ENCODE measurements around the gene GDA.

The GDA gene

DNA sequence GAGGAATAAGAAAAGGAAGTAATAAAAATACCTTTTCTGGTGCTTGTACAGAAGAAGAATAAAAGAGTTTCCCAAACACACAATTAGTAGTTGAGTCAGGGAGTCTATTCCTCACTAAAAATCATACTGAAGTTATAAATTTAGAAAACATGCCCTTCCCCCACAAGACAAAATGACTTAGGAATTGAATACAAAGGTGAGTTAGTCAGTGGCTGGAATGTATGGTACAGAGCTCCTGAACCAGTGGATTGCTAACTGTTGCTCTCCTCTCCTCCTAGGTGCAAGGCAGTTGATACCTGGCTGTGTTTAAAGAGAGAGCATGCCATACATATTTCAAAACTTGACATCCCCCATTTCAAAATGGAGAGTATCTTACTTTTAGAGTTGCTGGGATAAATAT lies 1.9 kb downstream of the GDA start:
- DNase-seq, result no peak
- H3K9me2 ChIP-seq (replicated peaks; ENCODE audit: insufficient read depth, low read length), result no peaks in the 10 kb centered on the region
- no peaks in the 10 kb centered on the region for H3K4me1 ChIP-seq (ENCODE audit: low read length)
- no peak overlapping the region for H3K4me3 ChIP-seq (ENCODE audit: low read length)
- H3K79me2 ChIP-seq (ENCODE audit: low read length), result no peaks in the 10 kb centered on the region
- H3K27ac ChIP-seq (ENCODE audit: low read length), result no peak overlapping the region
- TF ChIP-seq EZH2 (optimal IDR thresholded peaks at IDR 0.05; ENCODE audit: low read depth, low read length) (no peak), EZH2phosphoT487 (IDR thresholded peaks at IDR 0.05; ENCODE audit: low read length) (no peak)
- TF ChIP-seq, protein P1, sequence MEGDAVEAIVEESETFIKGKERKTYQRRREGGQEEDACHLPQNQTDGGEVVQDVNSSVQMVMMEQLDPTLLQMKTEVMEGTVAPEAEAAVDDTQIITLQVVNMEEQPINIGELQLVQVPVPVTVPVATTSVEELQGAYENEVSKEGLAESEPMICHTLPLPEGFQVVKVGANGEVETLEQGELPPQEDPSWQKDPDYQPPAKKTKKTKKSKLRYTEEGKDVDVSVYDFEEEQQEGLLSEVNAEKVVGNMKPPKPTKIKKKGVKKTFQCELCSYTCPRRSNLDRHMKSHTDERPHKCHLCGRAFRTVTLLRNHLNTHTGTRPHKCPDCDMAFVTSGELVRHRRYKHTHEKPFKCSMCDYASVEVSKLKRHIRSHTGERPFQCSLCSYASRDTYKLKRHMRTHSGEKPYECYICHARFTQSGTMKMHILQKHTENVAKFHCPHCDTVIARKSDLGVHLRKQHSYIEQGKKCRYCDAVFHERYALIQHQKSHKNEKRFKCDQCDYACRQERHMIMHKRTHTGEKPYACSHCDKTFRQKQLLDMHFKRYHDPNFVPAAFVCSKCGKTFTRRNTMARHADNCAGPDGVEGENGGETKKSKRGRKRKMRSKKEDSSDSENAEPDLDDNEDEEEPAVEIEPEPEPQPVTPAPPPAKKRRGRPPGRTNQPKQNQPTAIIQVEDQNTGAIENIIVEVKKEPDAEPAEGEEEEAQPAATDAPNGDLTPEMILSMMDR (IDR thresholded peaks at IDR 0.05; ENCODE audit: low read length), result no peak
- no peak overlapping the region for H3K9ac ChIP-seq (ENCODE audit: low read length)
- no peaks in the 10 kb centered on the region for H3K9me3 ChIP-seq (replicated peaks; ENCODE audit: insufficient read depth, low read length)
- no peaks in the 10 kb centered on the region for H4K20me1 ChIP-seq (ENCODE audit: insufficient read depth, low read length)
- H3K36me3 ChIP-seq (replicated peaks; ENCODE audit: insufficient read depth, low read length), result no peaks in the 10 kb centered on the region
- no peaks in the 10 kb centered on the region for H3F3A ChIP-seq (ENCODE audit: insufficient read depth, low read length)
- H3K27me3 ChIP-seq (replicated peaks; ENCODE audit: insufficient read depth, low read length), result no peaks in the 10 kb centered on the region
- H3K4me2 ChIP-seq (ENCODE audit: low read depth, low read length), result no peak overlapping the region
- H2AFZ ChIP-seq (ENCODE audit: low read length), result no peak overlapping the region

DNA sequence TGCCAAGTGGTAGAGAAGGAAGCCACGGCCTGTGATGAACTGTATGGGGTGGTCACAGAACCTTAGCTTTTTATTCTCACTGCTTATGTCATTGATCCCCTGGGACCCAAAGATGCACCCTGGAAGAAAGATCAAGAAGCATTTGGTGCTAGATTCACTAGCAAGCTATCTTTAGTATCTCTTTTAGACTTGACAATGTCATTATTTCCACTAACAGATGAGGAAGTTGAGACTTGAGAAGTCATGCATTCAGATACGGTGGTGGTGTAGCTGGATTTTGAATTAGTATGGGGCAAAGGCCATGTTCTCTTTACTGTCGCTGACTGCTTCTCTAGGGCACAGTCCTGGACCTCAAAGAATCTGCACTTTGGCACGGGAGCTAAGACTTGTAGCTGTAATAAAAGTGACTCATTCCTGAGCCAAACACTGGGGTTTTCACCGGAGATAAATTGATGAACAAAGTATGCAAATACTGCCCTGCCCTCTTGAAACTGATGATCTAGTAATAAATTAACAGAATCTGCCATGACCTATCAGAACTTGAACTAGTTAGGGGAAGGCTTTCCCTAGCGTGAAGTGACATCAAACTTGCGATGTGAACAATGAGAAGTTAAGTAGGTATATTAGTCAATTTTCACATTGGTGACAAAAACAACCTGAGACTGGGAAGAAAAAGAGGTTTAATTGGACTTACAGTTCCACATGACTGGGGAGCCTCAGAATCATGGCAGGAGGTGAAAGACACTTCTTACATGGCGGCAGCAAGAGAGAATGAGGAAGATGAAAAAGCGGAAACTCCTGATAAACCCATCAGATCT lies 5.4 kb downstream of the GDA start:
- Histone ChIP-seq H3K79me2 (ENCODE audit: low read length) (no peaks in the 10 kb centered on the region), H3K4me3 (ENCODE audit: low read length) (no peak overlapping the region), H3K9ac (ENCODE audit: low read length) (no peak overlapping the region), H3K36me3 (replicated peaks; ENCODE audit: insufficient read depth, low read length) (no peaks in the 10 kb centered on the region), H3K4me1 (ENCODE audit: low read length) (no peaks in the 10 kb centered on the region), H2AFZ (ENCODE audit: low read length) (no peak overlapping the region), H3F3A (ENCODE audit: insufficient read depth, low read length) (no peaks in the 10 kb centered on the region), H4K20me1 (ENCODE audit: insufficient read depth, low read length) (no peaks in the 10 kb centered on the region), H3K27ac (ENCODE audit: low read length) (no peak overlapping the region), H3K9me2 (replicated peaks; ENCODE audit: insufficient read depth, low read length) (no peaks in the 10 kb centered on the region), H3K27me3 (replicated peaks; ENCODE audit: insufficient read depth, low read length) (no peaks in the 10 kb centered on the region), H3K9me3 (replicated peaks; ENCODE audit: insufficient read depth, low read length) (no peaks in the 10 kb centered on the region), H3K4me2 (ENCODE audit: low read depth, low read length) (no peak overlapping the region)
- no peak for DNase-seq
- TF ChIP-seq EZH2 (optimal IDR thresholded peaks at IDR 0.05; ENCODE audit: low read depth, low read length), result no peak
- TF ChIP-seq, protein P1 (IDR thresholded peaks at IDR 0.05; ENCODE audit: low read length), result no peak
- no peak for TF ChIP-seq EZH2phosphoT487 (IDR thresholded peaks at IDR 0.05; ENCODE audit: low read length)

DNA sequence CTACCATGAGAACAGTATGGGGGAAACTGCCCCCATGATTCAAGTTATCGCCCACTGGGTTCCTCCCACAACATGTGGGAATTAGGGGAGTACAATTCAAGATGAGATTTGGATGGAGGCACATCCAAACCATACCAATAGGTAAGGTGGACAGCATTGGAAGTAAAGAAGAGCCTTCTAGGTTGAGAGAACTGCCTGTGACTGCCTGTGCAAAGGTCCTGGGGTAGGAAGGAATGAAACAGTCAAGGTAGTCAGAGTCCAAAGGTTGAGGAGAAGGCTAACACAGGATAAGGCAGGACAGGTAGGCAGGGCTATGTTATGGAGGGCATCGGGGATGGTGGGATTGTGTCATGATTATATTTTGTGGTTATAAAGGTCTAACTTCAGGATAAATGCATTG lies 6.1 kb downstream of the GDA start:
- no peak for TF ChIP-seq EZH2phosphoT487 (IDR thresholded peaks at IDR 0.05; ENCODE audit: low read length)
- TF ChIP-seq, protein P1 (IDR thresholded peaks at IDR 0.05; ENCODE audit: low read length), result no peak
- TF ChIP-seq EZH2 (optimal IDR thresholded peaks at IDR 0.05; ENCODE audit: low read depth, low read length), result no peak
- no peak for DNase-seq
- no peak overlapping the region for H3K4me3 ChIP-seq (ENCODE audit: low read length)
- H3K4me1 ChIP-seq (ENCODE audit: low read length), result no peaks in the 10 kb centered on the region
- no peaks in the 10 kb centered on the region for H3K36me3 ChIP-seq (replicated peaks; ENCODE audit: insufficient read depth, low read length)
- no peaks in the 10 kb centered on the region for H3K9me2 ChIP-seq (replicated peaks; ENCODE audit: insufficient read depth, low read length)
- no peaks in the 10 kb centered on the region for H4K20me1 ChIP-seq (ENCODE audit: insufficient read depth, low read length)
- no peak overlapping the region for H3K4me2 ChIP-seq (ENCODE audit: low read depth, low read length)
- H3K9me3 ChIP-seq (replicated peaks; ENCODE audit: insufficient read depth, low read length), result no peaks in the 10 kb centered on the region
- no peaks in the 10 kb centered on the region for H3F3A ChIP-seq (ENCODE audit: insufficient read depth, low read length)
- H3K27ac ChIP-seq (ENCODE audit: low read length), result no peak overlapping the region
- H3K27me3 ChIP-seq (replicated peaks; ENCODE audit: insufficient read depth, low read length), result no peaks in the 10 kb centered on the region
- no peaks in the 10 kb centered on the region for H3K79me2 ChIP-seq (ENCODE audit: low read length)
- H3K9ac ChIP-seq (ENCODE audit: low read length), result no peak overlapping the region
- no peak overlapping the region for H2AFZ ChIP-seq (ENCODE audit: low read length)
